HEK293 (cell line): ENCODE data around the gene MAIP1.

Experiments
- CTCF ChIA-PET: fragments of 350-600 bp; formaldehyde crosslinking; extraction: SDS; loops from one replicate; lab custom pipeline; 2021; ENCODE audit warnings: antibody characterized with exemption; lab: Yijun Ruan, JAX
- POLR2A ChIA-PET: fragments of 300-600 bp; formaldehyde crosslinking; extraction: SDS; loops from one replicate; lab custom pipeline; 2020; ENCODE audit warnings: antibody characterized with exemption, inconsistent platforms; lab: Yijun Ruan, JAX
- H3K27ac ChIP-seq: fragments of 200-500 bp; sonication (Bioruptor generic); 2 replicates; pipeline ENCODE4 v1.5.1; 2014; ENCODE audit warnings: low read depth, low read length, control low read depth, inconsistent platforms; ENCODE audit errors: extremely low read depth
- H3K36me3 ChIP-seq, 2 experiments: fragments of 200-500 bp in 1 of 2; sonication (Bioruptor generic) in 1 of 2; 1 replicate in 1 of 2; 2 replicates in 1 of 2; pipeline ENCODE4 v1.5.1; 2014 to 2017; ENCODE audit warnings: inconsistent platforms in 2 of 2, low read length in 2 of 2; ENCODE audit not compliant: control insufficient read depth in 2 of 2, insufficient read depth in 1 of 2
- H3K4me1 ChIP-seq: fragments of 200-500 bp; sonication (Bioruptor generic); 2 replicates; pipeline ENCODE4 v1.5.1; 2014; ENCODE audit warnings: mild to moderate bottlenecking, low read length, inconsistent platforms; ENCODE audit not compliant: control insufficient read depth, insufficient read depth
- H3K4me3 ChIP-seq: 2 replicates; pipeline ENCODE4 v1.5.1; 2011; ENCODE audit warnings: low read depth, mild to moderate bottlenecking, control low read depth, low read length, moderate library complexity
- H3K9me3 ChIP-seq: fragments of 200-500 bp; sonication (Bioruptor generic); 2 replicates; pipeline ENCODE4 v1.5.1; 2014; ENCODE audit warnings: low read depth, low read length, inconsistent platforms; ENCODE audit not compliant: control insufficient read depth, insufficient read depth
- EGR2 ChIP-seq: fragments of 450-650 bp; formaldehyde crosslinking; IDR thresholded peaks from 2 replicates; pipeline ENCODE4 v1.5.1; 2016; ENCODE audit warnings: low read depth, missing biosample characterization, missing genetic modification characterization
- KLF10 ChIP-seq: fragments of 450-650 bp; IDR thresholded peaks from 2 replicates; pipeline ENCODE4 v1.5.1; 2018; ENCODE audit warnings: missing biosample characterization, mild to moderate bottlenecking, missing genetic modification characterization
- ZNF133 ChIP-seq: fragments of 450-650 bp; formaldehyde crosslinking; IDR thresholded peaks from 2 replicates; pipeline ENCODE4 v1.5.1; 2016; ENCODE audit warnings: missing biosample characterization, missing genetic modification characterization
- ZNF155 ChIP-seq: fragments of 450-650 bp; formaldehyde crosslinking; IDR thresholded peaks from 2 replicates; pipeline ENCODE4 v1.5.1; 2016; ENCODE audit warnings: missing biosample characterization, missing genetic modification characterization
- ZNF311 ChIP-seq: fragments of 450-650 bp; formaldehyde crosslinking; IDR thresholded peaks from 2 replicates; pipeline ENCODE4 v1.5.1; 2017; ENCODE audit warnings: missing biosample characterization, missing genetic modification characterization, borderline replicate concordance
- ZNF510 ChIP-seq: fragments of 450-650 bp; formaldehyde crosslinking; IDR thresholded peaks from 2 replicates; pipeline ENCODE4 v1.5.1; 2018; ENCODE audit warnings: mild to moderate bottlenecking, missing genetic modification characterization, missing biosample characterization; ENCODE audit not compliant: insufficient replicate concordance
- ZNF558 ChIP-seq: fragments of 450-650 bp; formaldehyde crosslinking; IDR thresholded peaks from 2 replicates; pipeline ENCODE4 v1.5.1; 2016; ENCODE audit warnings: missing biosample characterization, missing genetic modification characterization
- ZNF654 ChIP-seq: fragments of 450-650 bp; formaldehyde crosslinking; IDR thresholded peaks from 2 replicates; pipeline ENCODE4 v1.5.1; 2016; ENCODE audit warnings: low read depth, missing biosample characterization, missing genetic modification characterization
- ZNF677 ChIP-seq: fragments of 450-650 bp; IDR thresholded peaks from 2 replicates; pipeline ENCODE4 v1.5.0; 2018; ENCODE audit warnings: missing biosample characterization, mild to moderate bottlenecking, missing genetic modification characterization, moderate library complexity
- ZNF747 ChIP-seq: fragments of 450-650 bp; formaldehyde crosslinking; IDR thresholded peaks from 2 replicates; pipeline ENCODE4 v1.5.1; 2016; ENCODE audit warnings: missing biosample characterization, missing genetic modification characterization
- ZNF785 ChIP-seq: fragments of 450-650 bp; formaldehyde crosslinking; IDR thresholded peaks from 2 replicates; pipeline ENCODE4 v1.5.1; 2016; ENCODE audit warnings: missing biosample characterization, missing genetic modification characterization
- TF ChIP-seq, protein P1 (sequence below): fragments of 450-650 bp; formaldehyde crosslinking; IDR thresholded peaks from 2 replicates; pipeline ENCODE4 v1.5.1; 2016; ENCODE audit warnings: missing biosample characterization, missing genetic modification characterization
- TF ChIP-seq, protein P2 (sequence below): fragments of 450-650 bp; formaldehyde crosslinking; IDR thresholded peaks from 2 replicates; pipeline ENCODE4 v1.5.0; 2017; ENCODE audit warnings: missing biosample characterization, missing genetic modification characterization, borderline replicate concordance
- TF ChIP-seq, protein P3 (sequence below): fragments of 450-650 bp; formaldehyde crosslinking; IDR thresholded peaks from 2 replicates; pipeline ENCODE4 v1.5.1; 2017; ENCODE audit warnings: missing biosample characterization, missing genetic modification characterization
- TF ChIP-seq, protein P4 (sequence below): fragments of 450-650 bp; IDR thresholded peaks from 2 replicates; pipeline ENCODE4 v1.5.1; 2018; ENCODE audit warnings: missing biosample characterization, missing genetic modification characterization
- TF ChIP-seq, protein P5 (sequence below): fragments of 450-650 bp; formaldehyde crosslinking; IDR thresholded peaks from 2 replicates; pipeline ENCODE4 v1.5.1; 2016; ENCODE audit warnings: missing biosample characterization, missing genetic modification characterization
- TF ChIP-seq, protein P6 (sequence below): fragments of 450-650 bp; formaldehyde crosslinking; IDR thresholded peaks from 2 replicates; pipeline ENCODE4 v1.5.1; 2016; ENCODE audit warnings: missing biosample characterization, missing genetic modification characterization
- TF ChIP-seq, protein P7 (sequence below): fragments of 450-650 bp; formaldehyde crosslinking; IDR thresholded peaks from 2 replicates; pipeline ENCODE4 v1.5.1; 2016; ENCODE audit warnings: missing biosample characterization, missing genetic modification characterization

The MAIP1 gene

DNA sequence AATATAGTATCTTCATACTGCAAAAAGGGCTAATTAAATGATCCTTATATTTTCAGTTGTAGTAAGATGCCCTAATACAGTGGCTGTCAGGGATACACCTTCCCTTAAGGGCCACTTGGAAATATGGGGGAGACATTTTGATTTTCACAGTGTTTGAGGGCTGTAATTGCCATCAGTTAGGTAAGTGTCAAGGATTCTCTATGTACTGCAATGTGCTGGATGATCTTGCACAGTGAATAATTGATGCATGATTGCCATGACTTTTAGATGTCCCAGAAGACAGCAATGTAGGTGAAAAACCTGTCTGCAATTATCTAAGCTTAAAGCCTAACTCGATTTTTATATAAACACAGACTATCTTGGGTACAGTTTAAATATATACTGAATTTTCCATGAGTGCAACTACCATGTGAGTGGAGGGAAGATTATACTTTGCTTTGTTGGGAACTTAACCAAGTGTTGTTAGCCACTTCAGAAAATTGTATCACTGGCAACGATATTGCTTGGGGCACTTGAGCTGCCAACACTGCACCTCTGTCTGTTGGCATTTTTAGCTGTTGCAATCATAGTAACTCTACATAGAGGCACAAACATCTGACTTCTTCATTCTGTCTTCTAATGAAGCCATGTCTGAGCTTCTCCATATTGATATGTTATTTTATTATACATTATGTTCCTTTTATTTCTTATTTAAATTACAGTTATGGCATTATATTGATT is 45.2 kb downstream of the MAIP1 start:
- Histone ChIP-seq H3K4me3 (no peak overlapping the region), H3K9me3 (no peaks in the 10 kb centered on the region), H3K36me3 (no peaks in the 10 kb centered on the region), H3K27ac (no peak overlapping the region)
- CTCF ChIA-PET = no interaction called here
- TF ChIP-seq ZNF785 (tag by site-specific recombination) (no peak), KLF10 (no peak), ZNF133 (tag by site-specific recombination) (no peak), ZNF677 (tag by site-specific recombination) (no peak), ZNF747 (tag by site-specific recombination) (no peak), ZNF558 (tag by site-specific recombination) (no peak), EGR2 (tag by site-specific recombination) (no peak), ZNF311 (tag by site-specific recombination) (no peak), ZNF510 (no peak), ZNF155 (no peak), ZNF654 (tag by site-specific recombination) (no peak)
- TF ChIP-seq, protein P1, sequence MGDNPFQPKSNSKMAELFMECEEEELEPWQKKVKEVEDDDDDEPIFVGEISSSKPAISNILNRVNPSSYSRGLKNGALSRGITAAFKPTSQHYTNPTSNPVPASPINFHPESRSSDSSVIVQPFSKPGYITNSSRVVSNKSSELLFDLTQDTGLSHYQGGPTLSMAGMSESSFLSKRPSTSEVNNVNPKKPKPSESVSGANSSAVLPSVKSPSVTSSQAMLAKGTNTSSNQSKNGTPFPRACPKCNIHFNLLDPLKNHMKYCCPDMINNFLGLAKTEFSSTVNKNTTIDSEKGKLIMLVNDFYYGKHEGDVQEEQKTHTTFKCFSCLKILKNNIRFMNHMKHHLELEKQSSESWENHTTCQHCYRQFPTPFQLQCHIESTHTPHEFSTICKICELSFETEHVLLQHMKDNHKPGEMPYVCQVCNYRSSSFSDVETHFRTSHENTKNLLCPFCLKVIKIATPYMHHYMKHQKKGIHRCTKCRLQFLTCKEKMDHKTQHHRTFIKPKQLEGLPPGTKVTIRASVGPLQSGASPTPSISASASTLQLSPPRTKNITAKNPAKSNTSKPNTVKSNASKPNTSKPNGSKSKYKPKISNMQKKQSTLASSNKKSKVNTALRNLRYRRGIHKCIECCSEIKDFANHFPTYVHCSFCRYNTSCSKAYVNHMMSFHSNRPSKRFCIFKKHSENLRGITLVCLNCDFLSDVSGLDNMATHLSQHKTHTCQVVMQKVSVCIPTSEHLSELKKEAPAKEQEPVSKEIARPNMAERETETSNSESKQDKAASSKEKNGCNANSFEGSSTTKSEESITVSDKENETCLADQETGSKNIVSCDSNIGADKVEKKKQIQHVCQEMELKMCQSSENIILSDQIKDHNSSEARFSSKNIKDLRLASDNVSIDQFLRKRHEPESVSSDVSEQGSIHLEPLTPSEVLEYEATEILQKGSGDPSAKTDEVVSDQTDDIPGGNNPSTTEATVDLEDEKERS (tag by site-specific recombination) = no peak
- TF ChIP-seq, protein P2, sequence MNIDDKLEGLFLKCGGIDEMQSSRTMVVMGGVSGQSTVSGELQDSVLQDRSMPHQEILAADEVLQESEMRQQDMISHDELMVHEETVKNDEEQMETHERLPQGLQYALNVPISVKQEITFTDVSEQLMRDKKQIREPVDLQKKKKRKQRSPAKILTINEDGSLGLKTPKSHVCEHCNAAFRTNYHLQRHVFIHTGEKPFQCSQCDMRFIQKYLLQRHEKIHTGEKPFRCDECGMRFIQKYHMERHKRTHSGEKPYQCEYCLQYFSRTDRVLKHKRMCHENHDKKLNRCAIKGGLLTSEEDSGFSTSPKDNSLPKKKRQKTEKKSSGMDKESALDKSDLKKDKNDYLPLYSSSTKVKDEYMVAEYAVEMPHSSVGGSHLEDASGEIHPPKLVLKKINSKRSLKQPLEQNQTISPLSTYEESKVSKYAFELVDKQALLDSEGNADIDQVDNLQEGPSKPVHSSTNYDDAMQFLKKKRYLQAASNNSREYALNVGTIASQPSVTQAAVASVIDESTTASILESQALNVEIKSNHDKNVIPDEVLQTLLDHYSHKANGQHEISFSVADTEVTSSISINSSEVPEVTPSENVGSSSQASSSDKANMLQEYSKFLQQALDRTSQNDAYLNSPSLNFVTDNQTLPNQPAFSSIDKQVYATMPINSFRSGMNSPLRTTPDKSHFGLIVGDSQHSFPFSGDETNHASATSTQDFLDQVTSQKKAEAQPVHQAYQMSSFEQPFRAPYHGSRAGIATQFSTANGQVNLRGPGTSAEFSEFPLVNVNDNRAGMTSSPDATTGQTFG (tag by site-specific recombination) = no peak
- TF ChIP-seq, protein P3, sequence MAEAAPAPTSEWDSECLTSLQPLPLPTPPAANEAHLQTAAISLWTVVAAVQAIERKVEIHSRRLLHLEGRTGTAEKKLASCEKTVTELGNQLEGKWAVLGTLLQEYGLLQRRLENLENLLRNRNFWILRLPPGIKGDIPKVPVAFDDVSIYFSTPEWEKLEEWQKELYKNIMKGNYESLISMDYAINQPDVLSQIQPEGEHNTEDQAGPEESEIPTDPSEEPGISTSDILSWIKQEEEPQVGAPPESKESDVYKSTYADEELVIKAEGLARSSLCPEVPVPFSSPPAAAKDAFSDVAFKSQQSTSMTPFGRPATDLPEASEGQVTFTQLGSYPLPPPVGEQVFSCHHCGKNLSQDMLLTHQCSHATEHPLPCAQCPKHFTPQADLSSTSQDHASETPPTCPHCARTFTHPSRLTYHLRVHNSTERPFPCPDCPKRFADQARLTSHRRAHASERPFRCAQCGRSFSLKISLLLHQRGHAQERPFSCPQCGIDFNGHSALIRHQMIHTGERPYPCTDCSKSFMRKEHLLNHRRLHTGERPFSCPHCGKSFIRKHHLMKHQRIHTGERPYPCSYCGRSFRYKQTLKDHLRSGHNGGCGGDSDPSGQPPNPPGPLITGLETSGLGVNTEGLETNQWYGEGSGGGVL (tag by site-specific recombination) = no peak
- TF ChIP-seq, protein P4, sequence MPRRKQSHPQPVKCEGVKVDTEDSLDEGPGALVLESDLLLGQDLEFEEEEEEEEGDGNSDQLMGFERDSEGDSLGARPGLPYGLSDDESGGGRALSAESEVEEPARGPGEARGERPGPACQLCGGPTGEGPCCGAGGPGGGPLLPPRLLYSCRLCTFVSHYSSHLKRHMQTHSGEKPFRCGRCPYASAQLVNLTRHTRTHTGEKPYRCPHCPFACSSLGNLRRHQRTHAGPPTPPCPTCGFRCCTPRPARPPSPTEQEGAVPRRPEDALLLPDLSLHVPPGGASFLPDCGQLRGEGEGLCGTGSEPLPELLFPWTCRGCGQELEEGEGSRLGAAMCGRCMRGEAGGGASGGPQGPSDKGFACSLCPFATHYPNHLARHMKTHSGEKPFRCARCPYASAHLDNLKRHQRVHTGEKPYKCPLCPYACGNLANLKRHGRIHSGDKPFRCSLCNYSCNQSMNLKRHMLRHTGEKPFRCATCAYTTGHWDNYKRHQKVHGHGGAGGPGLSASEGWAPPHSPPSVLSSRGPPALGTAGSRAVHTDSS = no peak
- TF ChIP-seq, protein P5, sequence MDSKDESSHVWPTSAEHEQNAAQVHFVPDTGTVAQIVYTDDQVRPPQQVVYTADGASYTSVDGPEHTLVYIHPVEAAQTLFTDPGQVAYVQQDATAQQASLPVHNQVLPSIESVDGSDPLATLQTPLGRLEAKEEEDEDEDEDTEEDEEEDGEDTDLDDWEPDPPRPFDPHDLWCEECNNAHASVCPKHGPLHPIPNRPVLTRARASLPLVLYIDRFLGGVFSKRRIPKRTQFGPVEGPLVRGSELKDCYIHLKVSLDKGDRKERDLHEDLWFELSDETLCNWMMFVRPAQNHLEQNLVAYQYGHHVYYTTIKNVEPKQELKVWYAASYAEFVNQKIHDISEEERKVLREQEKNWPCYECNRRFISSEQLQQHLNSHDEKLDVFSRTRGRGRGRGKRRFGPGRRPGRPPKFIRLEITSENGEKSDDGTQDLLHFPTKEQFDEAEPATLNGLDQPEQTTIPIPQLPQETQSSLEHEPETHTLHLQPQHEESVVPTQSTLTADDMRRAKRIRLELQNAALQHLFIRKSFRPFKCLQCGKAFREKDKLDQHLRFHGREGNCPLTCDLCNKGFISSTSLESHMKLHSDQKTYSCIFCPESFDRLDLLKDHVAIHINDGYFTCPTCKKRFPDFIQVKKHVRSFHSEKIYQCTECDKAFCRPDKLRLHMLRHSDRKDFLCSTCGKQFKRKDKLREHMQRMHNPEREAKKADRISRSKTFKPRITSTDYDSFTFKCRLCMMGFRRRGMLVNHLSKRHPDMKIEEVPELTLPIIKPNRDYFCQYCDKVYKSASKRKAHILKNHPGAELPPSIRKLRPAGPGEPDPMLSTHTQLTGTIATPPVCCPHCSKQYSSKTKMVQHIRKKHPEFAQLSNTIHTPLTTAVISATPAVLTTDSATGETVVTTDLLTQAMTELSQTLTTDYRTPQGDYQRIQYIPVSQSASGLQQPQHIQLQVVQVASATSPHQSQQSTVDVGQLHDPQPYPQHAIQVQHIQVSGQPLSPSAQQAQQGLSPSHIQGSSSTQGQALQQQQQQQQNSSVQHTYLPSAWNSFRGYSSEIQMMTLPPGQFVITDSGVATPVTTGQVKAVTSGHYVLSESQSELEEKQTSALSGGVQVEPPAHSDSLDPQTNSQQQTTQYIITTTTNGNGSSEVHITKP (tag by site-specific recombination) = no peak
- TF ChIP-seq, protein P6, sequence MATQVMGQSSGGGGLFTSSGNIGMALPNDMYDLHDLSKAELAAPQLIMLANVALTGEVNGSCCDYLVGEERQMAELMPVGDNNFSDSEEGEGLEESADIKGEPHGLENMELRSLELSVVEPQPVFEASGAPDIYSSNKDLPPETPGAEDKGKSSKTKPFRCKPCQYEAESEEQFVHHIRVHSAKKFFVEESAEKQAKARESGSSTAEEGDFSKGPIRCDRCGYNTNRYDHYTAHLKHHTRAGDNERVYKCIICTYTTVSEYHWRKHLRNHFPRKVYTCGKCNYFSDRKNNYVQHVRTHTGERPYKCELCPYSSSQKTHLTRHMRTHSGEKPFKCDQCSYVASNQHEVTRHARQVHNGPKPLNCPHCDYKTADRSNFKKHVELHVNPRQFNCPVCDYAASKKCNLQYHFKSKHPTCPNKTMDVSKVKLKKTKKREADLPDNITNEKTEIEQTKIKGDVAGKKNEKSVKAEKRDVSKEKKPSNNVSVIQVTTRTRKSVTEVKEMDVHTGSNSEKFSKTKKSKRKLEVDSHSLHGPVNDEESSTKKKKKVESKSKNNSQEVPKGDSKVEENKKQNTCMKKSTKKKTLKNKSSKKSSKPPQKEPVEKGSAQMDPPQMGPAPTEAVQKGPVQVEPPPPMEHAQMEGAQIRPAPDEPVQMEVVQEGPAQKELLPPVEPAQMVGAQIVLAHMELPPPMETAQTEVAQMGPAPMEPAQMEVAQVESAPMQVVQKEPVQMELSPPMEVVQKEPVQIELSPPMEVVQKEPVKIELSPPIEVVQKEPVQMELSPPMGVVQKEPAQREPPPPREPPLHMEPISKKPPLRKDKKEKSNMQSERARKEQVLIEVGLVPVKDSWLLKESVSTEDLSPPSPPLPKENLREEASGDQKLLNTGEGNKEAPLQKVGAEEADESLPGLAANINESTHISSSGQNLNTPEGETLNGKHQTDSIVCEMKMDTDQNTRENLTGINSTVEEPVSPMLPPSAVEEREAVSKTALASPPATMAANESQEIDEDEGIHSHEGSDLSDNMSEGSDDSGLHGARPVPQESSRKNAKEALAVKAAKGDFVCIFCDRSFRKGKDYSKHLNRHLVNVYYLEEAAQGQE (tag by site-specific recombination) = no peak
- TF ChIP-seq, protein P7, sequence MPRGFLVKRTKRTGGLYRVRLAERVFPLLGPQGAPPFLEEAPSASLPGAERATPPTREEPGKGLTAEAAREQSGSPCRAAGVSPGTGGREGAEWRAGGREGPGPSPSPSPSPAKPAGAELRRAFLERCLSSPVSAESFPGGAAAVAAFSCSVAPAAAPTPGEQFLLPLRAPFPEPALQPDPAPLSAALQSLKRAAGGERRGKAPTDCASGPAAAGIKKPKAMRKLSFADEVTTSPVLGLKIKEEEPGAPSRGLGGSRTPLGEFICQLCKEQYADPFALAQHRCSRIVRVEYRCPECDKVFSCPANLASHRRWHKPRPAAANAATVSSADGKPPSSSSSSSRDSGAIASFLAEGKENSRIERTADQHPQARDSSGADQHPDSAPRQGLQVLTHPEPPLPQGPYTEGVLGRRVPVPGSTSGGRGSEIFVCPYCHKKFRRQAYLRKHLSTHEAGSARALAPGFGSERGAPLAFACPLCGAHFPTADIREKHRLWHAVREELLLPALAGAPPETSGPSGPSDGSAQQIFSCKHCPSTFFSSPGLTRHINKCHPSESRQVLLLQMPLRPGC (tag by site-specific recombination) = no peak
- TF ChIP-seq, all 188 proteins: peak for 0
- no peaks in the 10 kb centered on the region for H3K4me1 ChIP-seq
- POLR2A ChIA-PET = no interaction called here
